BLaER1 (cell line): ENCODE results near the gene COL9A3.

Source experiments
- H3K27ac ChIP-seq: shearing (Covaris generic); formaldehyde crosslinking; 2 replicates; pipeline ENCODE4 v1.8.1; 2022
- H3K27me3 ChIP-seq: shearing (Covaris generic); formaldehyde crosslinking; 2 replicates; pipeline ENCODE4 v1.8.1; 2022
- H3K36me3 ChIP-seq: shearing (Covaris generic); formaldehyde crosslinking; 2 replicates; pipeline ENCODE4 v1.8.1; 2022
- H3K4me1 ChIP-seq: shearing (Covaris generic); formaldehyde crosslinking; 2 replicates; pipeline ENCODE4 v1.8.1; 2022
- H3K4me2 ChIP-seq: shearing (Covaris generic); formaldehyde crosslinking; 2 replicates; pipeline ENCODE4 v1.8.1; 2022
- H3K4me3 ChIP-seq: shearing (Covaris generic); formaldehyde crosslinking; 2 replicates; pipeline ENCODE4 v1.8.1; 2022
- H3K9ac ChIP-seq: shearing (Covaris generic); formaldehyde crosslinking; 2 replicates; pipeline ENCODE4 v1.8.1; 2022
- H3K9me3 ChIP-seq: shearing (Covaris generic); formaldehyde crosslinking; 2 replicates; pipeline ENCODE4 v1.8.1; 2022
- H4K20me1 ChIP-seq: shearing (Covaris generic); formaldehyde crosslinking; 2 replicates; pipeline ENCODE4 v1.8.1; 2022
- Cebpa-rat ChIP-seq: shearing (Covaris generic); IDR thresholded peaks from 2 replicates; pipeline ENCODE4 v1.8.1; 2022

The COL9A3 gene

GRCh38 chr20:62802026-62802712 lies 14.7 kb upstream of the COL9A3 start:
- peaks cover 69% of the 10 kb centered on the region for H3K4me1 ChIP-seq

GRCh38 chr20:62804021-62804626 lies 12.7 kb upstream of the COL9A3 start:
- H3K4me3 ChIP-seq: peak overlapping the region; percentile 92
- H3K9me3 ChIP-seq: no peaks in the 10 kb centered on the region
- H3K4me2 ChIP-seq: peak overlapping the region; percentile 93
- TF ChIP-seq Cebpa-rat: no peak
- H3K27me3 ChIP-seq: no peaks in the 10 kb centered on the region
- peak overlapping the region; percentile 70 for H3K27ac ChIP-seq
- H3K36me3 ChIP-seq: peaks cover 53% of the 10 kb centered on the region
- peak overlapping the region; percentile 43; the same call in 1 of the 2 replicates for H3K9ac ChIP-seq
- peaks cover 56% of the 10 kb centered on the region for H4K20me1 ChIP-seq
- peaks cover 69% of the 10 kb centered on the region for H3K4me1 ChIP-seq

More at GRCh38 chr20:62802026-62802712, 14.7 kb upstream of the COL9A3 start:
- H4K20me1 ChIP-seq: peaks cover 56% of the 10 kb centered on the region
- no peak for TF ChIP-seq Cebpa-rat
- H3K9ac ChIP-seq: no peak overlapping the region
- peaks cover 52% of the 10 kb centered on the region for H3K36me3 ChIP-seq
- H3K27ac ChIP-seq: no peak overlapping the region
- no peaks in the 10 kb centered on the region for H3K27me3 ChIP-seq
- no peak overlapping the region for H3K4me3 ChIP-seq
- no peak overlapping the region for H3K4me2 ChIP-seq
- H3K9me3 ChIP-seq: no peaks in the 10 kb centered on the region

- H3K4me1 ChIP-seq: peaks cover 69% of the 10 kb centered on the region
- no peak for TF ChIP-seq Cebpa-rat
- peak within 1 kb of the TSS; percentile 92 for H3K4me3 ChIP-seq
- H3K9me3 ChIP-seq: no peaks in the 10 kb centered on the region
- peaks cover 53% of the 10 kb centered on the region for H3K36me3 ChIP-seq
- peaks cover 56% of the 10 kb centered on the region for H4K20me1 ChIP-seq
- peak within 1 kb of the TSS; percentile 93 for H3K9ac ChIP-seq
- H3K4me2 ChIP-seq: peak within 1 kb of the TSS; percentile 99
- peak within 1 kb of the TSS; percentile 92 for H3K27ac ChIP-seq
- no peaks in the 10 kb centered on the region for H3K27me3 ChIP-seq
Measured at GRCh38 chr20:62804627-62805154, 12.2 kb upstream of the COL9A3 start, which contains the start of gene OGFR. Gene OGFR (plus strand): TSS chr20:62804835. CDS start chr20:62804860, 25 bp downstream.

GRCh38 chr20:62805155-62805710 lies 11.6 kb upstream of the COL9A3 start:
- Histone ChIP-seq H3K4me1 (peaks cover 75% of the 10 kb centered on the region), H3K9ac (peak overlapping the region; percentile 93), H3K9me3 (no peaks in the 10 kb centered on the region), H3K4me3 (peak overlapping the region; percentile 92), H3K27ac (peak overlapping the region; percentile 92), H4K20me1 (peaks cover 56% of the 10 kb centered on the region), H3K27me3 (no peaks in the 10 kb centered on the region), H3K36me3 (peaks cover 53% of the 10 kb centered on the region), H3K4me2 (peak overlapping the region; percentile 99)
- no peak for TF ChIP-seq Cebpa-rat

GRCh38 chr20:62805711-62806382 lies 11.0 kb upstream of the COL9A3 start:
- H3K27me3 ChIP-seq: no peaks in the 10 kb centered on the region
- TF ChIP-seq Cebpa-rat: no peak
- peak overlapping the region; percentile 93 for H3K9ac ChIP-seq
- peak overlapping the region; percentile 92 for H3K4me3 ChIP-seq
- peak overlapping the region; percentile 92 for H3K27ac ChIP-seq
- no peaks in the 10 kb centered on the region for H3K9me3 ChIP-seq
- H4K20me1 ChIP-seq: peaks cover 59% of the 10 kb centered on the region
- H3K36me3 ChIP-seq: peaks cover 53% of the 10 kb centered on the region
- H3K4me2 ChIP-seq: peak overlapping the region; percentile 99
- peaks cover 81% of the 10 kb centered on the region for H3K4me1 ChIP-seq

- peak overlapping the region; percentile 99 for H3K4me2 ChIP-seq
- peak overlapping the region; percentile 93 for H3K9ac ChIP-seq
- peak overlapping the region; percentile 92 for H3K4me3 ChIP-seq
- H4K20me1 ChIP-seq: peaks cover 63% of the 10 kb centered on the region
- H3K9me3 ChIP-seq: no peaks in the 10 kb centered on the region
- no peaks in the 10 kb centered on the region for H3K27me3 ChIP-seq
- no peak for TF ChIP-seq Cebpa-rat
- peak overlapping the region; percentile 92; the same call in 1 of the 2 replicates for H3K27ac ChIP-seq
- H3K4me1 ChIP-seq: peaks cover 85% of the 10 kb centered on the region
- peaks cover 53% of the 10 kb centered on the region for H3K36me3 ChIP-seq
Measured at GRCh38 chr20:62806383-62807050, 10.3 kb upstream of the COL9A3 start.

GRCh38 chr20:62807444-62808210 lies 9.2 kb upstream of the COL9A3 start:
- Histone ChIP-seq H3K4me3 (no peak overlapping the region), H3K9me3 (no peaks in the 10 kb centered on the region), H3K27me3 (no peaks in the 10 kb centered on the region), H3K27ac (0 out of 2 replicates have a peak overlapping the region, but pooled peaks have one; percentile 27), H3K4me2 (peak overlapping the region; percentile 99), H4K20me1 (peaks cover 74% of the 10 kb centered on the region), H3K9ac (0 out of 2 replicates have a peak overlapping the region, but pooled peaks have one; percentile 93), H3K36me3 (peaks cover 61% of the 10 kb centered on the region), H3K4me1 (peaks cover 81% of the 10 kb centered on the region)
- TF ChIP-seq Cebpa-rat: no peak

- no peak overlapping the region for H3K9ac ChIP-seq
- no peaks in the 10 kb centered on the region for H3K9me3 ChIP-seq
- no peak for TF ChIP-seq Cebpa-rat
- H3K27me3 ChIP-seq: no peaks in the 10 kb centered on the region
- H3K36me3 ChIP-seq: peaks cover 67% of the 10 kb centered on the region
- H3K27ac ChIP-seq: no peak overlapping the region
- peak overlapping the region; percentile 99 for H3K4me2 ChIP-seq
- no peak overlapping the region for H3K4me3 ChIP-seq
- peaks cover 78% of the 10 kb centered on the region for H3K4me1 ChIP-seq
- peaks cover 81% of the 10 kb centered on the region for H4K20me1 ChIP-seq
Measured at GRCh38 chr20:62808211-62808865, 8.5 kb upstream of the COL9A3 start.
